Activated CD4-positive, alpha-beta T cell treated with anti-CD3 and anti-CD28 coated beads, Interleukin-2, amount 50 U/mL, for 16 hours (primary cell): ENCODE results near the gene TRIM3.

ENCODE experiments used
- DNase-seq: peaks from one replicate; pipeline ENCODE4 v3.0.0-alpha.2; 2020

TRIM3 gene

DNA sequence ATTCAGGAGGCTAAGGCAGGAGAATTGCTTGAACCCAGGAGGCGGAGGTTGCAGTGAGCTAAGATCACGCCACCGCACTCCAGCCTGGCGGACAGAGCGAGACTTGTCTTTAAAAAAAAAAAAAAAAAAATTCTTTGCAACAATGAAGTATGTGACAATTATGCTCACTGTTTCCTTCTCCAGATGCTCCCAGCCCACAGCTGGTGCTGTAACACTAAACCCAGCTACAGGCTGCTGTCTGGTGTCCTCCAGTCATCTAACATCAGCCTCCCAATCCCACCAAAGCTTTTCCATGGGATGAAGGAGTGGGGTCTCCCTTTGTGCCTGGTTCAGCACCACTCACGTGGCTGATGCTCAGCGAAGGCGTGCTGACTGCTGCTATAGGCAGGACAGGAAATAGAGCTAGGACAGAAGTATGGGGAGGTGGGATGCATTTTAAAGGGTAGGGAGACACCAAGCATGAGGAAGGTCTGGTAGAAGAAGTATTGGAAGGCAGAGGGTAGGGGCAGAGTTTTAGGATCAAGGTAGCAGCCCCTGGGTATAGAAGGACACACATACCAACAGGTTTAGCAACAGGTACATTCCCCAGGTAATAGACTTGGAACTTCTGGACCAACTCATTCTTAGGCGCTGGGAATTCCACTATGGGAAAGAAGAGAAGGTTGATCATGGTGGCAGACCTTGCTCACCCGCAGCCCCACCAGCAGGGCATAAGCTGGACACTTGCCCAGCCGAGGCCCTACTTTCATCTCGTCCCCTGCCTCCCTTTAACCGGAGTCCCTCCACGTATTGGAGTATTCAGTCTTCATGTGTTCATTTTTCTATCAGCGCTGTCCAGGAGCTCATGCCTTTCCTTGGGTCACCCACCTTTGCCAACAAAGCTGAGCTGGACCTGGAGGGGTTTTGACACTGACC, 73.1 kb downstream of the TRIM3 start:
- DNase-seq, result no peak
